MM.1S (cell line): ENCODE data around the gene TBX2.
A peak's percentile ranks its signal among the peaks of the same experiment; 100 is the strongest.

Experiments used
- DNase-seq: peaks from one replicate; pipeline ENCODE4 v3.0.0-alpha.2; 2015
- H2AFZ ChIP-seq: fragments of 300-600 bp; sonication (generic); 2 replicates; pipeline ENCODE4 v1.6.0; 2016; ENCODE audit warnings: antibody characterized with exemption, low read length
- H3F3A ChIP-seq: fragments of 300-600 bp; sonication (generic); 2 replicates; pipeline ENCODE4 v1.6.1; 2016; ENCODE audit warnings: mild to moderate bottlenecking, antibody characterized with exemption, low read length, moderate library complexity, mixed read lengths; ENCODE audit not compliant: insufficient read depth
- H3K27ac ChIP-seq: fragments of 300-600 bp; sonication (generic); 2 replicates; pipeline ENCODE4 v1.5.1; 2016; ENCODE audit warnings: mild to moderate bottlenecking, low read length
- H3K27me3 ChIP-seq: fragments of 300-600 bp; sonication (generic); replicated peaks from 2 replicates; pipeline ENCODE4 v1.6.0; 2016; ENCODE audit warnings: low read length; ENCODE audit not compliant: insufficient read depth
- H3K36me3 ChIP-seq: fragments of 300-600 bp; sonication (generic); replicated peaks from 2 replicates; pipeline ENCODE4 v1.6.1; 2016; ENCODE audit warnings: mild to moderate bottlenecking, low read length, mixed read lengths; ENCODE audit not compliant: insufficient read depth
- H3K4me1 ChIP-seq: fragments of 300-600 bp; sonication (generic); 2 replicates; pipeline ENCODE4 v1.6.1; 2016; ENCODE audit warnings: low read length, mixed read lengths
- H3K4me2 ChIP-seq: fragments of 300-600 bp; sonication (generic); 2 replicates; pipeline ENCODE4 v1.6.0; 2016; ENCODE audit warnings: low read depth, low read length
- H3K4me3 ChIP-seq: fragments of 300-600 bp; sonication (generic); 2 replicates; pipeline ENCODE4 v1.5.1; 2016; ENCODE audit warnings: low read length, mixed read lengths
- H3K79me2 ChIP-seq: fragments of 300-600 bp; sonication (generic); 2 replicates; pipeline ENCODE4 v1.6.1; 2016; ENCODE audit warnings: mixed run types, low read length, mixed read lengths
- H3K9ac ChIP-seq: fragments of 300-600 bp; sonication (generic); 2 replicates; pipeline ENCODE4 v1.6.1; 2016; ENCODE audit warnings: low read length, mixed read lengths
- H3K9me2 ChIP-seq: fragments of 300-600 bp; sonication (generic); replicated peaks from 2 replicates; pipeline ENCODE4 v1.6.1; 2016; ENCODE audit warnings: mild to moderate bottlenecking, low read length, mixed read lengths; ENCODE audit not compliant: insufficient read depth
- H3K9me3 ChIP-seq: fragments of 300-600 bp; sonication (generic); replicated peaks from 2 replicates; pipeline ENCODE4 v1.6.1; 2016; ENCODE audit warnings: mild to moderate bottlenecking, low read length, mixed read lengths; ENCODE audit not compliant: insufficient read depth
- H4K20me1 ChIP-seq: fragments of 300-600 bp; sonication (generic); 2 replicates; pipeline ENCODE4 v1.6.1; 2016; ENCODE audit warnings: mild to moderate bottlenecking, low read length, moderate library complexity, mixed read lengths; ENCODE audit not compliant: insufficient read depth
- EZH2 ChIP-seq: fragments of 300-600 bp; sonication (generic); optimal IDR thresholded peaks from 2 replicates; pipeline ENCODE3; 2017; ENCODE audit warnings: low read depth, mild to moderate bottlenecking, antibody characterized with exemption, low read length, mixed read lengths
- EZH2phosphoT487 ChIP-seq: fragments of 300-600 bp; sonication (generic); IDR thresholded peaks from 2 replicates; pipeline ENCODE4 v1.6.1; 2018; ENCODE audit warnings: antibody characterized with exemption, low read length
- TF ChIP-seq, protein P1 (sequence below): fragments of 300-600 bp; sonication (generic); IDR thresholded peaks from 2 replicates; pipeline ENCODE4 v1.5.1; 2016; ENCODE audit warnings: antibody characterized with exemption, low read length, mixed read lengths

Gene TBX2

DNA sequence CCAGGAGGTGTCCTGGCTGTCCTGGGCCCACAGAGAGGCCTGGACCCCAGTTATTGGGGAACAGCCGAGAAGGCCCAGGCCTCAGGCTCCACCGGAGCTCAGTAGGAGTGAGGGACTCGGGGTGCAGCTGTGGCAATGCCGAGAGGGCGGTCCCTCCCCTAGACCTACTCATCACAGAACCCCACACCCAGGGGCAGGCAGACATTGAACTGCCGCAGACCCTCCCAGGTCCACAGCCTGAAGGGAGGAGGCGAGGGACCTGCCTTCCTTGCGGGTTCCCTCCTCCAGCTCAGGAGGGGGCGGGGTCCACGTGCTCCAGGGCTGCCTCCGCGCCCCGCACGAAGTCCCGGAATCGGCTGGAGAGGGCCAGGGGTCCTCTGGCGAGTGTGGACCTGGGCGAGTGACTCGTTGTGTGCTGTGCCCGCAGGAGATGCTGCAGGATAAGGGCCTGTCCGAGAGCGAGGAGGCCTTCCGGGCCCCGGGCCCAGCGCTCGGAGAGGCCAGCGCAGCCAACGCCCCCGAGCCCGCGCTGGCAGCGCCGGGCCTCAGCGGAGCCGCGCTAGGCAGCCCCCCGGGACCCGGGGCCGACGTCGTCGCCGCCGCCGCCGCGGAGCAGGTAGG is 56.5 kb downstream of the TBX2 start:
- no peak overlapping the region for H3K4me2 ChIP-seq
- H3K9me3 ChIP-seq: no peaks in the 10 kb centered on the region
- no peak overlapping the region for H3K4me3 ChIP-seq

DNA sequence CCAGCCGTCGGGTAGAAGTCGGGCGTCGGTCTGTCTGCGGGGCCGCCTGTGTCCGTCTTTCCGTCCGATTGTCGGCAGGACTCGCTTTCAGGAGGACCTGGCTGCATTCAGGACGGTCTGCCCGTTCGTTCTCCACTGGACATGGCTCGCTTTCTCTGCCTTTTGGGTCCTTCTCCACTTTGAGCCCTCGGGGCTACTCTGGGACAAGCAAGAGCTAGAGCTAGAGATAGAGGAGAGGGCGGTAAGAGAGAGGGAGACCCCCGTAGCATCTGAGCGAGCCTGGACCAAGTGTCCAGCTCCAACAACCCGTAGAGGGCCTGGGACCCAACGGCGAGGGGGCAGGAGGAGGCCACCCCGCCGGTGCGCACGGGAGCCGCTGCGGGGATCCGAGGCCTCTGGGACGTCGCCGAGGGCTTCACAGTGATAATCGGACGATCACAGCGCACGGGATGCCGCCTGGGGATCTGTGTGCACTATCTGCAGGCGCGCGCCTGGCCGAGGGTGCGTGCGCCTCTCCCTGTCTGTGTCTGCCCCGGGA is 57.1 kb downstream of the TBX2 start:
- Histone ChIP-seq H3K4me3 (no peak overlapping the region), H3K9me3 (no peaks in the 10 kb centered on the region), H3K36me3 (no peaks in the 10 kb centered on the region), H3K4me2 (no peak overlapping the region), H3K9ac (no peak overlapping the region), H2AFZ (no peak overlapping the region), H4K20me1 (no peaks in the 10 kb centered on the region), H3F3A (no peaks in the 10 kb centered on the region), H3K9me2 (no peaks in the 10 kb centered on the region), H3K4me1 (no peaks in the 10 kb centered on the region), H3K27me3 (peaks cover 14% of the 10 kb centered on the region), H3K27ac (no peak overlapping the region), H3K79me2 (no peaks in the 10 kb centered on the region)
- TF ChIP-seq EZH2: no peak
- TF ChIP-seq, protein P1, sequence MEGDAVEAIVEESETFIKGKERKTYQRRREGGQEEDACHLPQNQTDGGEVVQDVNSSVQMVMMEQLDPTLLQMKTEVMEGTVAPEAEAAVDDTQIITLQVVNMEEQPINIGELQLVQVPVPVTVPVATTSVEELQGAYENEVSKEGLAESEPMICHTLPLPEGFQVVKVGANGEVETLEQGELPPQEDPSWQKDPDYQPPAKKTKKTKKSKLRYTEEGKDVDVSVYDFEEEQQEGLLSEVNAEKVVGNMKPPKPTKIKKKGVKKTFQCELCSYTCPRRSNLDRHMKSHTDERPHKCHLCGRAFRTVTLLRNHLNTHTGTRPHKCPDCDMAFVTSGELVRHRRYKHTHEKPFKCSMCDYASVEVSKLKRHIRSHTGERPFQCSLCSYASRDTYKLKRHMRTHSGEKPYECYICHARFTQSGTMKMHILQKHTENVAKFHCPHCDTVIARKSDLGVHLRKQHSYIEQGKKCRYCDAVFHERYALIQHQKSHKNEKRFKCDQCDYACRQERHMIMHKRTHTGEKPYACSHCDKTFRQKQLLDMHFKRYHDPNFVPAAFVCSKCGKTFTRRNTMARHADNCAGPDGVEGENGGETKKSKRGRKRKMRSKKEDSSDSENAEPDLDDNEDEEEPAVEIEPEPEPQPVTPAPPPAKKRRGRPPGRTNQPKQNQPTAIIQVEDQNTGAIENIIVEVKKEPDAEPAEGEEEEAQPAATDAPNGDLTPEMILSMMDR: no peak
- no peak for TF ChIP-seq EZH2phosphoT487
- DNase-seq: no peak

More for the DNA sequence above, 56.5 kb downstream of the TBX2 start:
- Histone ChIP-seq H3K36me3 (no peaks in the 10 kb centered on the region), H3K9ac (no peak overlapping the region), H3K27me3 (0 out of 2 replicates have a peak, but pooled peaks cover 8% of the 10 kb centered on the region), H3K4me1 (no peaks in the 10 kb centered on the region), H3K9me2 (no peaks in the 10 kb centered on the region), H3F3A (no peaks in the 10 kb centered on the region), H3K79me2 (no peaks in the 10 kb centered on the region), H2AFZ (no peak overlapping the region), H4K20me1 (no peaks in the 10 kb centered on the region), H3K27ac (no peak overlapping the region)
- no peak for DNase-seq
- TF ChIP-seq EZH2 (no peak), EZH2phosphoT487 (no peak)
- TF ChIP-seq, protein P1: no peak

DNA sequence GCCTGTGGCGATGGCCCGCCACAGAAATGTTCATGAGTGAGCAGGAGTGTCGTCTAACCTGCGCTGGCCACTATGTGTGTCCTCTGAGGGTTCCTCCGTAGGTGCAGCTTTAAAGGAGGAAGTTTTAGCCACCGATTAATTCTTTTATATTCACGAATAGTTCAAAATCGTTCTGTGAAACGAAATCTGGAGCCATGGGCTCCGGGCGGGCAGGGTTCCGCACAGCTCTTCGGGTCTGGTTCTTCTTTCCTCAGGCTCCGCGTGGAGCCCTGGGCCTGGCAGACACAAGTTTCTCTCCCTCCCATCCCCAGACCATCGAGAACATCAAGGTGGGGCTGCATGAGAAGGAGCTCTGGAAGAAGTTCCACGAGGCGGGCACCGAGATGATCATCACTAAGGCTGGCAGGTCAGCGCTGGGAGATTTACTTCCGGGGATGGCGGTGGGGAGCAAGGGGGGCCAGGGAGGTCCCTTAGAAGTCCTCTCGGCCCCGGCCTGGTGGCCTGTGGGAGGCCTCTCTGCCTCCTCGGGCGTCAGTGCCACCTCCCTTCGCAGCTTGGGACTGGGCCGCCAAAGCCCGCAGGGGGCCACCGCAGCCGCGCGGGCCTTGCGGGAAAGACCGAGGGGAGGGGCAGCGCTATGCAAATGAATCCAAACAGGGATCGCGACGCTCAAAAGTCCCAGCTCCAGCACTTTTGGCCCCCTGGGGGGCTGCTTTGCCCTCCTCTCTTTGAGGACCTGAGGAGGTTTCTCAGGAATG is 57.8 kb downstream of the TBX2 start:
- Histone ChIP-seq H3K9me3 (no peaks in the 10 kb centered on the region), H4K20me1 (no peaks in the 10 kb centered on the region), H2AFZ (0 out of 2 replicates have a peak overlapping the region, but pooled peaks have one; percentile 38), H3K4me2 (0 out of 2 replicates have a peak overlapping the region, but pooled peaks have one; percentile 12), H3K27ac (no peak overlapping the region), H3K27me3 (peaks cover 20% of the 10 kb centered on the region), H3K4me1 (no peaks in the 10 kb centered on the region), H3F3A (no peaks in the 10 kb centered on the region), H3K9ac (no peak overlapping the region), H3K36me3 (no peaks in the 10 kb centered on the region), H3K79me2 (no peaks in the 10 kb centered on the region), H3K4me3 (no peak overlapping the region), H3K9me2 (no peaks in the 10 kb centered on the region)
- DNase-seq: no peak
- TF ChIP-seq EZH2 (no peak), EZH2phosphoT487 (no peak)
- TF ChIP-seq, protein P1: no peak
